Posterior vena cava (tissue), 2 donors: Measurements from ENCODE around the gene TRIP10. TPM values are rescaled to one million over a fixed set of nuclear protein-coding genes. Genes with fewer than 3 reads are reported as not detected.
"Not testable (repeated sequence)": the region's sequence is repeated elsewhere in the genome, so short reads cannot be mapped to it uniquely, and the experiment has no call there.

Experiments
- DNase-seq: peaks from one replicate; pipeline ENCODE4 v3.0.0-alpha.2; 2020; ENCODE audit warnings: low spot score
- intact Hi-C, 2 donors: fragments of 100-400 bp; cut with DNase I; formaldehyde crosslinking; loops; one replicate each; pipeline versions ENCODE4 v1.14.1 to v1.14.2; 2022 to 2023
- long read RNA-seq, 2 donors: library from polyadenylated mRNA; unstranded; transcript quantifications; one replicate each; pipeline ENCODE4 v2.0.0, GENCODE V29; 2020 to 2021
- total RNA-seq, 2 donors: library from RNA; stranded (reverse); fragmentation: NEBNext Ultra II Directional; extraction: Animal tissue kit (Norgen Biotek cat#: 25700); gene quantifications; one replicate each; pipeline ENCODE4 v1.2.1, GENCODE V29; 2021
- donor health status: DM: yes; HTN: yes; CAD: no.
- donor health status: DM: yes; HTN: yes; CAD: no.

Gene TRIP10
- total RNA-seq = 10 to 100 TPM; 83.2 to 92.6 TPM
- long read RNA-seq, donor 1, transcript TRIP10-201 (15 exons, 2,153 nt) = minor isoform, 6 of 58 reads
- long read RNA-seq, donor 1, transcript TRIP10-202 (14 exons, 2,035 nt) = major isoform, 32 of 58 reads
- long read RNA-seq, donor 1, partial matches to known transcripts = 9 of 58 reads
- long read RNA-seq, donor 1, other reads (novel, unspliced or antisense) = 9 of 58 reads
- long read RNA-seq, donor 2, transcript TRIP10-202 (14 exons, 2,035 nt) = major isoform, 41 of 65 reads
- long read RNA-seq, donor 2, partial matches to known transcripts = 10 of 65 reads
- long read RNA-seq, donor 2, other reads (novel, unspliced or antisense) = 10 of 65 reads

DNA sequence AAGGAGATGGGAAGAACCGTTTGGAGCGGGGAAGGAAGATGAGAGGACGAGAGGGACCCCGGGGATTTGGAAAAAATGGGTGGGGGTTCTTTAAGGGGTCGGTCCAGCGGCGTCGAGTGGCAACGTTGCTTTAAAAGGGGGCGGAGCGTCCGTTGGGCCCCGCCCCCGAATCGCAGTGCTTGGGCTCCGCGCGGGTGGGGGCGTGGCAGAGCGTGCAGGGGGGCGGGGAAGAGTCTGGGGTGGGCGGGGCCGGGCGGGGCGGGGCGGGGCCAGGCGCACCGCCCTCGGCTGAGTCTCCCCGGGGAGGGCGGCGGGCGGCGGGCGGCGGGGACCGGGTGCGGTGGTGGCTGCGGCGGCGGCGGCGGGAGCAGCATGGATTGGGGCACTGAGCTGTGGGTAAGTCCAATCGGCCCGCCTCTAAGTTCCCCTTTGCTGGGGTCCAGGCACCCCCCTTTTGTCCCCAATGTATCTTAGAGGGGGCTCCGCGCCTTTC lies at the start of gene TRIP10:
Gene TRIP10, plus strand, starts transcription at position 291 of the 493 bp plus-strand sequence. Its CDS starts 82 bp downstream, at position 373.
- DNase-seq = peak; percentile 96
- intact Hi-C loops = no loop called here

- peak; percentile 11 for DNase-seq
- intact Hi-C loops = no loop called here
Measured at GRCh38 chr19:6690160-6690885, 49.2 kb upstream of the TRIP10 start.

DNA sequence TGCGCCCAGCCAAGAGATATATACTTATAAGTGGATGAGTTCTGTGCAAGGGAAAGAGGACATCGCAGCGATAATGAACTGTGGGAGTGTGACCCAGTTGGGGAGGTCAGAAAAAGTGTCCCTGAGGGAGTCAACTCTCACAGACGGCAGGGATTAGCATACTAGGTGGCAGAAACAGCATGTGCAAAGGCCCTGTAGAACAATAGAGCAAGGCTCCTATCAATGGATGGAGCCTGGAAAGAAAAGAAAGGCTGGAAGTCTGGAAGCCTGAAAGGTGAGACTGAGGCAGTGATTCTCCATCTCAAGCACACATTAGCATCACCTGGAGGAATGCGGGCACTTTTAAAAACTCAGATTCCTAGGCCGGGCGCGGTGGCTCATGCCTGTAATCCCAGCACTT lies 48.1 kb upstream of the TRIP10 start:
- peak; percentile 40 for DNase-seq
- intact Hi-C loops = no loop called here

- DNase-seq = peak; percentile 25
- intact Hi-C loops = no loop called here
Measured at GRCh38 chr19:6692027-6692426, 47.5 kb upstream of the TRIP10 start.

DNA sequence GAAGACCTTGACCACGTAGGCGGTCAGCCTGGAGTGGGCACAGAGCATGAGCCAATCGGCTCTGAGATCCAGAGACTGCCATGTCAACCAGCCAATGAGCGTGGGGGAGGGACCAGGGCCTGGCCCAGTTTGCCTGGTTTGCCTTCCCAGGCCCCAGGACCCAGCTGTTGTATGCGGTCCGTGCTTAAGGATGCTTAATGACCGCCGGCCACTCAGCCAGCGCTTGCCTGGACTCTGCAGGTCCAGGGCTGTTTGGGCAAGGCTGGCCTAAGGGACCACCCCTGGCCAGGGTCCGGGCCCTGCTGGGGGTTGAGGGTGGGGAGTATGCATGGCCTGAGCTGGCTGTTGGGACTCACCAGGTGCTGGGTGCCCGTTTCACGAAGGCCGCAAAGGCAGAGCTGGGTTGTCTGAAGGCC lies 46.4 kb upstream of the TRIP10 start:
- intact Hi-C loops = no loop called here
- peak; percentile 57 for DNase-seq

DNA sequence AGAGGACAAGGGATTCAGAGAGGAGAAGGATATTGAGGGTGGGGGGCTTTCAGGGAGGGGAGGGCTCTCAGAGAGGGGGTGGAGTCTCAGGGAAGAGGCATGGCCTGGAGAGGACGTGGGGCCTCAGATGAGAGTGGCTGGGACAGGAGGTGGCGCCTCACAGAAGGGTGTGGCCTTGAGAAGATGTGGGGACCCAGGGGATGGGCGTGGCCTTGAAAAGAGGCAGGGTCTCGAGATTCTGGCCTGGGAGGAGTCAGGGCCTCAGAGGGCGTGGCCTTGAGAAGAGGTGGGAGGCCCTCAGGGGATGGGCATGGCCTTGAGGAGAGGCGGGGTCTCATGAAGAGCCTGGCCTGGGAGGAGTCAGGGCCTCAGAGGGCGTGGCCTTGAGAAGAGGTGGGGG lies 45.8 kb upstream of the TRIP10 start:
- intact Hi-C loops = no loop called here
- peak; percentile 75 for DNase-seq

DNA sequence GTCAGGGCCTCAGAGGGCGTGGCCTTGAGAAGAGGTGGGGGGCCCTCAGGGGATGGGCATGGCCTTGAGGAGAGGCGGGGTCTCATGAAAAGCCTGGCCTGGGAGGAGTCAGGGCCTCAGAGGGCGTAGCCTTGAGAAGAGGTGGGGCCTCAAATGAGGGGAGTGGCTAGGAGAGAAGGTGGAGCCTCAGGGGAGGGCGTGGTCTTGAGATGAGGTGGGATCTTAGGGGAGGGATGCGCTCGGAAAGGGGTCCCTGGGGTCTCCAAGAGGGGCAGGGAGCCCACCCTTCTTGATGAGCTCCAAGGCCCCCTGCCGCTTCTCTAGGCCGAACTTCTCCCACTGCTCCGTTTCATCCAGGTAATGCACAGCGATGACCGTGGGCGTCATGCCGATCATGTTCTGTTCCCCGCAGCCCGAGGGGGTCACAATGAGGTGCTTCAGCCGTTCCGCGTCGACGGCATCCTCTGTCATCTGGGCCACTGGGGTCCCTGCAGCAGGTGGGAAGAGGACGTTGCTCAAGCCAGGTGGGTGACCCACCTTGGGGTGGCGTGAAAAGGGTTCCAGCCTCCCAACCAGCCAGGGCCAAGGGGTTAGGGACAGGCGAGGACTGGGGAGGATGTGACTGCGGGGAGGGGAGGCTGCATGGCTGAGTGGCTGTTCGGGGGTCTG lies 45.2 kb upstream of the TRIP10 start:
- intact Hi-C loops = no loop called here
- peak; percentile 75 for DNase-seq

- intact Hi-C loops = no loop called here
- peak; percentile 58 for DNase-seq
Measured at GRCh38 chr19:6696239-6696820, 43.1 kb upstream of the TRIP10 start.

- intact Hi-C loops = no loop called here
- peak; percentile 49 for DNase-seq
Measured at GRCh38 chr19:6697291-6697690, 42.2 kb upstream of the TRIP10 start.

GRCh38 chr19:6699935-6700334 lies 39.5 kb upstream of the TRIP10 start:
- intact Hi-C loops = no loop called here
- DNase-seq = no peak

- intact Hi-C loops = no loop called here
Measured at GRCh38 chr19:6700586-6701316, 38.7 kb upstream of the TRIP10 start.

DNA sequence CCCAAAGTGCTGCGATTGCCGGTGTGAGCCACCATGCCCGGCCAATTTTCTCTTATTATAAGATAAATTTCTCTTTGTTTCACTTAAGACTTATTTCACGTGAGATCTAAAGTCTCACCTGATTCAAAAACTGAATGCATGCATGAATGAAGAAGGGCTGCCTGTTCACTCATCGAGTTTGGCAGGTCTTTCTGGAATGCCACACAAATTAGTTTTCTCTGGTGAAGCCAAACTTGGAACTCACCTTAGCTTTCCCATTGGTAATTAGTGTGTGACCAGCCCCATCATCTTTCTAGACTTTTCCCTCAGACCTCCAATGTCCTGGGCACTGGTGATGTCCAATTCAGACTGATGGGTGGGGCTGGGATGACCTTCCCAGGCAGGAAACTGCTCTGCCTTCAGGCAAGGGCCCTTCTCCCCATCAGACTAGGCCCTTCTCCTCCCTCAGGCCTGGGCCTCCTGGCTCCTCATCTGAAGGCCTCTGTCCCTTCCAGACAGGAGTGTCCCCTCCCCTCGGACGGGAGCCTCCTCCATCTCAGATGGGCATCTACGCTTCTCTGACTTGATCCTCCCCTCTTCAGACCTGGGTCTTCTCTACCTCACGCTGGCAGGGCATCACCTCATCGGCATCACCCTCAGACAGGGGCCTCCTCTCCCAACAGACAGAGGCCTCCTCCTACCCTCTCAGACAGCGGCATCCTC lies 33.4 kb upstream of the TRIP10 start:
- intact Hi-C loops = no loop called here

More at GRCh38 chr19:6700586-6701316, 38.7 kb upstream of the TRIP10 start:
- DNase-seq = peak; percentile 7

GRCh38 chr19:6706633-6706958 lies 32.9 kb upstream of the TRIP10 start:
- DNase-seq = no peak
- intact Hi-C loops = no loop called here

More for the DNA sequence above, 33.4 kb upstream of the TRIP10 start:
- DNase-seq = peak; percentile 67

- intact Hi-C loops = no loop called here
- DNase-seq = peak; percentile 77
Measured at GRCh38 chr19:6707011-6707657, 32.3 kb upstream of the TRIP10 start.

DNA sequence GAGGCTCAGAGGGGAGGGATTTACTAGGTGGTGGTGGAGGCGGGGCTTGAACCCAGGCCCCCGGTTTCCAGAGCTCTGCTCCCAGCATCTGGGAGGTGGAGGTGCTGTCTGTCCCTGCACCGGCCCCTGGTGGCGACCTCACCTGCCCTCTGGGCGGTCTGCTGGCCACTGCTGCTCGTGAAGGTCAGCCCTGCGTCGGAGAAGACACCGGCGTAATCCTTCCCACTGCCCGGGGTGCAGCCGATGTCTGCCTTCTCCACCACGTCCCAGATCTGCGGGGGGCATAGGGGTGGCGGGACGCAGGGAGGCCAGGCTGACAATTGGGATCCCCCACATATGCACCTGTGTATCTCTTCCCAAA lies 31.8 kb upstream of the TRIP10 start:
- intact Hi-C loops = no loop called here

DNA sequence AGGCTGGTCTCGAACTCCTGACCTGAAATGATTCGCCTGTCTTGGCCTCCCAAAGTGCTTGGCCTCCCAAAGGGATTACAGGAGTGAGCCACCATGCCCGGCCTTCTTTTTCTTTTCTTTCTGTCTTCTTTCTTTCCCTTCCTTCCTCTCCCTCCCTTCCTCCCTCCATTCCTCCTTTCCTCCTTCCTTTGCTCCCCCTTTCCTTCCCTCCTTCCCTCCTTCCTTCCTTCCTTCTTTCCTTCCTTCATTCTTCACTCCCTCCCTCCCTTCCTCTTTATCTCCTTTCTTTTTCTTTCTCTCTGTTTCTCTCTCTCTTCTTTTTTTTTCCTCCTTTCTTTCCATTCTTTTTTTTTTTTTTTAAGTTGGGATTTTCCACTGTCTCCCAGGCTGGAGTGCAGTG lies 31.1 kb upstream of the TRIP10 start:
- intact Hi-C loops = no loop called here
- DNase-seq = no peak

More for the DNA sequence above, 31.8 kb upstream of the TRIP10 start:
- peak; percentile 48 for DNase-seq

GRCh38 chr19:6708913-6709312 lies 30.6 kb upstream of the TRIP10 start:
- peak; percentile 34 for DNase-seq

DNA sequence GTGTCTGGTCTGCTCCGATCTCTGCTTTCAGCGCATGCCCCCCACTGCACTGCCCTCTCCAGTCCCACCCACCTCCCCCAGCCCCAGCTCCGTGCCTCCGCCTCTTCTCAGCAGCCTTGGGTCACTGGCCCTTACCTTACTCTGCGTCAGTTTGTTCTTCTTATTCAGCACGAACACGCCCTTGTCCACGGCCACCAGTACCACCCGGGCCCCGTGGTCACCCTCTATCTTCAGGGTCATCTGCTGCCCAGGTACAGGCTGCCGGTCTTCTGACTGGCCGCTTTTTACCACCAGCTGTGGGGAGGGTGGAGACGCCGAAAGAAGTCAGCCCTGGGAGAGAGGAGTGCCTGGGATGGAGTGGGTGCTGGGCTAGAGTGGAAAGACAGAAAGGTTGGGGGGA lies 29.9 kb upstream of the TRIP10 start:
- intact Hi-C loops = no loop called here

More at GRCh38 chr19:6708913-6709312, 30.6 kb upstream of the TRIP10 start:
- intact Hi-C loops = not testable (repeated sequence)

More for the DNA sequence above, 29.9 kb upstream of the TRIP10 start:
- peak; percentile 64 for DNase-seq
